Breast epithelium (tissue), 3 donors: ENCODE measurements around the gene IVD.

Source experiments
- POLR2A ChIP-seq: fragments of 450-650 bp; IDR thresholded peaks from one replicate; pipeline ENCODE4 v1.6.1; 2016; ENCODE audit warnings: antibody characterized with exemption, mild to moderate bottlenecking, moderate library complexity
- TF ChIP-seq, protein P1 (sequence below), 3 donors: fragments of 450-650 bp; IDR thresholded peaks; one replicate each; pipeline ENCODE4 v1.5.1; 2016 to 2017; ENCODE audit warnings: antibody characterized with exemption in 3 of 3, mild to moderate bottlenecking in 3 of 3, moderate library complexity in 3 of 3

DNA sequence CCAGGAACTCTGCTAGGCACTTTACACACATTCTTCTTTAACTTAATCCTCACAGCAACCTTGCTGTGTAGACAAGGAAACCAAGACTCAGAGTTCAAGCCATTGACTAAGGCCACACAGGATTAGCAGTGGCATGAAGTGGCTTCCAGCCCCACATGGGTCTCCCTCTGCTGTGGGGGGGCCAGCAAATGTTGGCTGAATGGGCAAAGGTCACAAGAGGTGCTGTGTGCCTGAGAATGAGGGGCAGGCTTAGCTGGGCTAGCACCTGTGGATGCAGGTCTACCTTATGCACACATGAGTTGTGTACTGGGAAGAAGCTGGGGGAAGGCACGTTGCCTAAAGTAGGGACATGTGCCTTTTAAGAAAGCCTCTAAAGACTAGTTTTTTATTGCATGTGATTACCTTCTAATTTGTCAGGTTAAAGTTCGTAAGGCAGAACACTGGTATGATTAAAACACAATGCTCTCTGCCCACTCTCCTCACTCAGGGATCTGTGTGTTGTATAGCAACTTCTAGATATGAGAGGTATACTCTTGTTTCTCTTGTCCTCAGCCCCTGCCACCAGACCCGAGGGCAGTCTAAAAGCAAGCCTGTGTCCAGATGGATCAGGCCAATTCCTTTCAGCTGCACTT, 46.0 kb downstream of the IVD start:
- TF ChIP-seq POLR2A, result no peak
- TF ChIP-seq, protein P1, sequence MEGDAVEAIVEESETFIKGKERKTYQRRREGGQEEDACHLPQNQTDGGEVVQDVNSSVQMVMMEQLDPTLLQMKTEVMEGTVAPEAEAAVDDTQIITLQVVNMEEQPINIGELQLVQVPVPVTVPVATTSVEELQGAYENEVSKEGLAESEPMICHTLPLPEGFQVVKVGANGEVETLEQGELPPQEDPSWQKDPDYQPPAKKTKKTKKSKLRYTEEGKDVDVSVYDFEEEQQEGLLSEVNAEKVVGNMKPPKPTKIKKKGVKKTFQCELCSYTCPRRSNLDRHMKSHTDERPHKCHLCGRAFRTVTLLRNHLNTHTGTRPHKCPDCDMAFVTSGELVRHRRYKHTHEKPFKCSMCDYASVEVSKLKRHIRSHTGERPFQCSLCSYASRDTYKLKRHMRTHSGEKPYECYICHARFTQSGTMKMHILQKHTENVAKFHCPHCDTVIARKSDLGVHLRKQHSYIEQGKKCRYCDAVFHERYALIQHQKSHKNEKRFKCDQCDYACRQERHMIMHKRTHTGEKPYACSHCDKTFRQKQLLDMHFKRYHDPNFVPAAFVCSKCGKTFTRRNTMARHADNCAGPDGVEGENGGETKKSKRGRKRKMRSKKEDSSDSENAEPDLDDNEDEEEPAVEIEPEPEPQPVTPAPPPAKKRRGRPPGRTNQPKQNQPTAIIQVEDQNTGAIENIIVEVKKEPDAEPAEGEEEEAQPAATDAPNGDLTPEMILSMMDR (IDR thresholded peaks at IDR 0.05), result no peak
